Naive thymus-derived CD4-positive, alpha-beta T cell (primary cell): ENCODE results near the gene ELP4. TPM values are rescaled to one million over a fixed set of nuclear protein-coding genes. Genes with fewer than 3 reads are reported as not detected.

Experiments used
- ATAC-seq: fragments of 150-1000 bp; cut with Tn5 transposase; 2 replicates; pipeline ENCODE4 v1.10.0; 2021; ENCODE audit warnings: mild to moderate bottlenecking, moderate library complexity
- CTCF ChIA-PET: fragments of 350-600 bp; sonication (Branson Sonifier 250); formaldehyde crosslinking; loops from one replicate; lab custom pipeline; 2021; ENCODE audit warnings: antibody characterized with exemption; lab: Charles Lee
- POLR2A ChIA-PET: fragments of 350-600 bp; sonication (Branson Sonifier 250); formaldehyde crosslinking; loops from one replicate; lab custom pipeline; 2021; ENCODE audit warnings: antibody characterized with exemption, inconsistent platforms; lab: Charles Lee
- DNase-seq, 9 donors: peaks; one replicate each; pipeline versions ENCODE4 v3.0.0 to v3.0.0-alpha.2; 2020 to 2022; ENCODE audit warnings: mixed read lengths in 1 of 9
- H3K27ac ChIP-seq: one replicate; pipeline ENCODE4 v1.7.0; 2013; ENCODE audit warnings: mild to moderate bottlenecking, low read depth, low read length, moderate library complexity
- H3K27me3 ChIP-seq, 2 donors: one replicate each; pipeline ENCODE4 v1.7.0; 2013; ENCODE audit warnings: low read length in 2 of 2, mild to moderate bottlenecking in 2 of 2, moderate library complexity in 2 of 2; ENCODE audit not compliant: control insufficient read depth in 2 of 2, insufficient read depth in 2 of 2
- H3K36me3 ChIP-seq, 3 experiments: 1 replicate in 2 of 3; 2 replicates in 1 of 3; pipeline ENCODE4 v1.7.0; 2013; ENCODE audit warnings: low read length in 3 of 3, mild to moderate bottlenecking in 3 of 3, moderate library complexity in 1 of 3; ENCODE audit not compliant: insufficient read depth in 3 of 3, control insufficient read depth in 2 of 3
- H3K4me1 ChIP-seq, 2 donors: one replicate each; pipeline ENCODE4 v1.7.0; 2013; ENCODE audit warnings: low read length in 2 of 2, mild to moderate bottlenecking in 2 of 2, moderate library complexity in 1 of 2; ENCODE audit not compliant: control insufficient read depth in 2 of 2, insufficient read depth in 2 of 2
- H3K4me3 ChIP-seq: 2 replicates; pipeline ENCODE4 v1.7.0; 2013; ENCODE audit warnings: mild to moderate bottlenecking, low read length
- H3K9me3 ChIP-seq, 3 experiments: 1 replicate in 2 of 3; 2 replicates in 1 of 3; pipeline ENCODE4 v1.7.0; 2013; ENCODE audit warnings: low read length in 3 of 3; ENCODE audit not compliant: control insufficient read depth in 2 of 3
- H3K27ac Mint-ChIP-seq, 9 donors: one replicate each; pipeline ENCODE4 v1.8.0; 2020 to 2022; ENCODE audit warnings: mixed read lengths in 9 of 9, mild to moderate bottlenecking in 8 of 9, moderate library complexity in 5 of 9, inconsistent platforms in 2 of 9
- H3K27me3 Mint-ChIP-seq, 5 donors: one replicate each; pipeline ENCODE4 v1.8.0; 2021 to 2022; ENCODE audit warnings: mixed read lengths in 5 of 5, mild to moderate bottlenecking in 1 of 5
- H3K36me3 Mint-ChIP-seq, 5 donors: one replicate each; pipeline ENCODE4 v1.8.0; 2020 to 2022; ENCODE audit warnings: mixed read lengths in 5 of 5, mild to moderate bottlenecking in 3 of 5, inconsistent platforms in 1 of 5
- H3K4me1 Mint-ChIP-seq, 7 donors: one replicate each; pipeline ENCODE4 v1.8.0; 2020 to 2022; ENCODE audit warnings: mixed read lengths in 7 of 7, mild to moderate bottlenecking in 3 of 7, inconsistent platforms in 1 of 7
- H3K4me3 Mint-ChIP-seq, 10 donors: one replicate each; pipeline ENCODE4 v1.8.0; 2020 to 2022; ENCODE audit warnings: mild to moderate bottlenecking in 10 of 10, mixed read lengths in 10 of 10, moderate library complexity in 6 of 10, inconsistent platforms in 2 of 10
- H3K9me3 Mint-ChIP-seq, 11 donors: one replicate each; pipeline ENCODE4 v1.8.0; 2020 to 2022; ENCODE audit warnings: mixed read lengths in 11 of 11, mild to moderate bottlenecking in 4 of 11, inconsistent platforms in 1 of 11, moderate library complexity in 1 of 11
- intact Hi-C, 2 donors: fragments of 100-400 bp; cut with micrococcal nuclease; formaldehyde crosslinking; loops; one replicate each; pipeline ENCODE4 v1.15.1; 2023
- polyA plus RNA-seq, 2 donors: library from polyadenylated mRNA; unstranded; fragments of 300-500 nt; fragmentation: Illumina TruSeq; gene quantifications; one replicate each; pipeline ENCODE4 v1.2.3, GENCODE V29; 2021
- total RNA-seq, 6 experiments: library from RNA in 5 of 6; stranded (reverse) in 5 of 6; gene quantifications; 1 replicate in 5 of 6; 2 replicates in 1 of 6; pipeline ENCODE4 v1.2.3 and lab custom pipeline; 2021 to 2026

The ELP4 gene
- total and polyA plus RNA-seq, 7 experiments from 2014 or later, result 16.8 to 23.5 (median 21.2) TPM

GRCh38 chr11:31790649-31791048 lies 281.1 kb downstream of the ELP4 start:
- intact Hi-C loops, result no loop called here
- ChIA-PET POLR2A (no interaction called here), CTCF (no interaction called here)
- H3K27ac Mint-ChIP-seq, result no peak overlapping the region
- Histone ChIP-seq H3K9me3 (no peaks in the 10 kb centered on the region), H3K36me3 (no peaks in the 10 kb centered on the region), H3K4me1 (no peaks in the 10 kb centered on the region), H3K27me3 (peaks cover 0 to under 1% of the 10 kb centered on the region in 2 donors), H3K4me3 (no peak overlapping the region), H3K27ac (no peak overlapping the region)
- peaks cover 27 to 47% (median 38%) of the 10 kb centered on the region in 5 donors for H3K27me3 Mint-ChIP-seq
- ATAC-seq, result no peak
- H3K36me3 Mint-ChIP-seq, result peaks cover 0 to 23% (median 5%) of the 10 kb centered on the region in 5 donors
- no peak overlapping the region for H3K4me3 Mint-ChIP-seq
- no peak for DNase-seq
- H3K4me1 Mint-ChIP-seq, result no peaks in the 10 kb centered on the region
- H3K9me3 Mint-ChIP-seq, result peaks cover 0 to 1% (median 0%) of the 10 kb centered on the region in 11 donors

GRCh38 chr11:31792036-31792435 lies 282.5 kb downstream of the ELP4 start:
- DNase-seq (no peak), ATAC-seq (no peak)
- intact Hi-C loops, result no loop called here
- ChIA-PET CTCF (no interaction called here), POLR2A (no interaction called here)
- H3K36me3 Mint-ChIP-seq, result peaks cover 0 to 17% (median under 1%) of the 10 kb centered on the region in 5 donors
- peaks cover 40 to 59% (median 52%) of the 10 kb centered on the region in 5 donors for H3K27me3 Mint-ChIP-seq
- H3K27me3 ChIP-seq, result peaks cover 3 to 5% of the 10 kb centered on the region in 2 donors
- peaks cover 0 to 6% (median 4%) of the 10 kb centered on the region in 7 donors for H3K4me1 Mint-ChIP-seq
- no peaks in the 10 kb centered on the region for H3K36me3 ChIP-seq
- H3K4me1 ChIP-seq, result no peaks in the 10 kb centered on the region
- H3K4me3 ChIP-seq, result no peak overlapping the region
- H3K27ac Mint-ChIP-seq, result no peak overlapping the region
- H3K4me3 Mint-ChIP-seq, result no peak overlapping the region
- H3K9me3 Mint-ChIP-seq, result peaks cover 0 to 6% (median 0%) of the 10 kb centered on the region in 11 donors
- no peaks in the 10 kb centered on the region for H3K9me3 ChIP-seq
- no peak overlapping the region for H3K27ac ChIP-seq

- DNase-seq, result no peak
- no peaks in the 10 kb centered on the region for H3K9me3 ChIP-seq
- no peak overlapping the region for H3K4me3 ChIP-seq
- no peaks in the 10 kb centered on the region for H3K4me1 ChIP-seq
- no peak for ATAC-seq
- Mint-ChIP-seq H3K27ac (no peak overlapping the region), H3K4me3 (no peak overlapping the region), H3K9me3 (peaks cover 0 to 10% (median 2%) of the 10 kb centered on the region in 11 donors), H3K4me1 (peaks cover 0 to 10% (median 8%) of the 10 kb centered on the region in 7 donors), H3K27me3 (peaks cover 44 to 64% (median 56%) of the 10 kb centered on the region in 5 donors), H3K36me3 (peaks cover 0 to 13% (median 4%) of the 10 kb centered on the region in 5 donors)
- intact Hi-C loops, result no loop called here
- H3K27ac ChIP-seq, result no peak overlapping the region
- H3K27me3 ChIP-seq, result peaks cover 4 to 9% of the 10 kb centered on the region in 2 donors
- POLR2A ChIA-PET, result no interaction called here
- no peaks in the 10 kb centered on the region for H3K36me3 ChIP-seq
- CTCF ChIA-PET, result no interaction called here
Measured at GRCh38 chr11:31792456-31792855, 282.9 kb downstream of the ELP4 start.

- H3K4me1 Mint-ChIP-seq, result peaks cover 2 to 15% (median 11%) of the 10 kb centered on the region in 7 donors
- no peak overlapping the region for H3K27ac Mint-ChIP-seq
- ATAC-seq, result no peak
- peaks cover 0 to 11% (median 4%) of the 10 kb centered on the region in 11 donors for H3K9me3 Mint-ChIP-seq
- H3K4me3 Mint-ChIP-seq, result no peak overlapping the region
- peaks cover 9% of the 10 kb centered on the region in 2 donors for H3K27me3 ChIP-seq
- peaks cover 0 to 1% of the 10 kb centered on the region in 2 donors for H3K4me1 ChIP-seq
- H3K27ac ChIP-seq, result no peak overlapping the region
- H3K27me3 Mint-ChIP-seq, result peaks cover 51 to 69% (median 61%) of the 10 kb centered on the region in 5 donors
- intact Hi-C loops, result no loop called here
- no peaks in the 10 kb centered on the region for H3K9me3 ChIP-seq
- no peak overlapping the region for H3K4me3 ChIP-seq
- no peaks in the 10 kb centered on the region for H3K36me3 ChIP-seq
- ChIA-PET CTCF (no interaction called here), POLR2A (no interaction called here)
- H3K36me3 Mint-ChIP-seq, result peaks cover 0 to 9% (median 4%) of the 10 kb centered on the region in 5 donors
- DNase-seq, result no peak
Measured at GRCh38 chr11:31793264-31793663, 283.7 kb downstream of the ELP4 start.

- ATAC-seq (no peak), DNase-seq (no peak)
- H3K4me1 ChIP-seq, result peaks cover 0 to 8% of the 10 kb centered on the region in 2 donors
- Mint-ChIP-seq H3K36me3 (peaks cover 0 to 9% (median 4%) of the 10 kb centered on the region in 5 donors), H3K4me3 (no peak overlapping the region), H3K27me3 (peaks cover 62 to 80% (median 69%) of the 10 kb centered on the region in 5 donors), H3K9me3 (peaks cover 0 to 15% (median 4%) of the 10 kb centered on the region in 11 donors), H3K4me1 (peaks cover 2 to 23% (median 15%) of the 10 kb centered on the region in 7 donors), H3K27ac (no peak overlapping the region)
- CTCF ChIA-PET, result no interaction called here
- intact Hi-C loops, result no loop called here
- no peaks in the 10 kb centered on the region for H3K36me3 ChIP-seq
- POLR2A ChIA-PET, result no interaction called here
- H3K4me3 ChIP-seq, result no peak overlapping the region
- no peak overlapping the region for H3K27ac ChIP-seq
- H3K27me3 ChIP-seq, result peaks cover 9 to 14% of the 10 kb centered on the region in 2 donors
- no peaks in the 10 kb centered on the region for H3K9me3 ChIP-seq
Measured at GRCh38 chr11:31794548-31794947, 285.0 kb downstream of the ELP4 start.

GRCh38 chr11:31795706-31796498 lies 286.3 kb downstream of the ELP4 start:
- H3K27ac ChIP-seq, result no peak overlapping the region
- DNase-seq (no peak), ATAC-seq (no peak)
- no peak overlapping the region for H3K4me3 ChIP-seq
- peaks cover 9 to 21% of the 10 kb centered on the region in 2 donors for H3K27me3 ChIP-seq
- ChIA-PET CTCF (interaction anchor here (0.6 kb wide), 1 partner anchor 135 kb away, joined by 3 read pairs; no protein-coding TSS in a partner anchor), POLR2A (no interaction called here)
- H3K9me3 Mint-ChIP-seq, result peaks cover 0 to 26% (median 11%) of the 10 kb centered on the region in 11 donors
- no peak overlapping the region for H3K4me3 Mint-ChIP-seq
- peaks cover 72 to 85% (median 79%) of the 10 kb centered on the region in 5 donors for H3K27me3 Mint-ChIP-seq
- intact Hi-C loops, result no loop called here
- peaks cover 0 to 14% (median 6%) of the 10 kb centered on the region in 5 donors for H3K36me3 Mint-ChIP-seq
- peaks cover 0 to 8% of the 10 kb centered on the region in 2 donors for H3K4me1 ChIP-seq
- peaks cover 0 to 6% (median 0%) of the 10 kb centered on the region in 3 experiments for H3K9me3 ChIP-seq
- H3K27ac Mint-ChIP-seq, result peak overlapping the region in 1 of 9 donors; percentile 58
- H3K4me1 Mint-ChIP-seq, result peaks cover 9 to 34% (median 23%) of the 10 kb centered on the region in 7 donors
- H3K36me3 ChIP-seq, result no peaks in the 10 kb centered on the region
